Measurements from ENCODE around the gene TM7SF3. TPM values are rescaled to one million over a fixed set of nuclear protein-coding genes. Genes with fewer than 3 reads are reported as not detected.
"Not testable (repeated sequence)": the region's sequence is repeated elsewhere in the genome, so short reads cannot be mapped to it uniquely, and the experiment has no call there.

The TM7SF3 gene, protein sequence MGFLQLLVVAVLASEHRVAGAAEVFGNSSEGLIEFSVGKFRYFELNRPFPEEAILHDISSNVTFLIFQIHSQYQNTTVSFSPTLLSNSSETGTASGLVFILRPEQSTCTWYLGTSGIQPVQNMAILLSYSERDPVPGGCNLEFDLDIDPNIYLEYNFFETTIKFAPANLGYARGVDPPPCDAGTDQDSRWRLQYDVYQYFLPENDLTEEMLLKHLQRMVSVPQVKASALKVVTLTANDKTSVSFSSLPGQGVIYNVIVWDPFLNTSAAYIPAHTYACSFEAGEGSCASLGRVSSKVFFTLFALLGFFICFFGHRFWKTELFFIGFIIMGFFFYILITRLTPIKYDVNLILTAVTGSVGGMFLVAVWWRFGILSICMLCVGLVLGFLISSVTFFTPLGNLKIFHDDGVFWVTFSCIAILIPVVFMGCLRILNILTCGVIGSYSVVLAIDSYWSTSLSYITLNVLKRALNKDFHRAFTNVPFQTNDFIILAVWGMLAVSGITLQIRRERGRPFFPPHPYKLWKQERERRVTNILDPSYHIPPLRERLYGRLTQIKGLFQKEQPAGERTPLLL
- 39.8 and 45.4 TPM in 2 replicates for total RNA-seq (2012; rRNA removed)

DNA sequence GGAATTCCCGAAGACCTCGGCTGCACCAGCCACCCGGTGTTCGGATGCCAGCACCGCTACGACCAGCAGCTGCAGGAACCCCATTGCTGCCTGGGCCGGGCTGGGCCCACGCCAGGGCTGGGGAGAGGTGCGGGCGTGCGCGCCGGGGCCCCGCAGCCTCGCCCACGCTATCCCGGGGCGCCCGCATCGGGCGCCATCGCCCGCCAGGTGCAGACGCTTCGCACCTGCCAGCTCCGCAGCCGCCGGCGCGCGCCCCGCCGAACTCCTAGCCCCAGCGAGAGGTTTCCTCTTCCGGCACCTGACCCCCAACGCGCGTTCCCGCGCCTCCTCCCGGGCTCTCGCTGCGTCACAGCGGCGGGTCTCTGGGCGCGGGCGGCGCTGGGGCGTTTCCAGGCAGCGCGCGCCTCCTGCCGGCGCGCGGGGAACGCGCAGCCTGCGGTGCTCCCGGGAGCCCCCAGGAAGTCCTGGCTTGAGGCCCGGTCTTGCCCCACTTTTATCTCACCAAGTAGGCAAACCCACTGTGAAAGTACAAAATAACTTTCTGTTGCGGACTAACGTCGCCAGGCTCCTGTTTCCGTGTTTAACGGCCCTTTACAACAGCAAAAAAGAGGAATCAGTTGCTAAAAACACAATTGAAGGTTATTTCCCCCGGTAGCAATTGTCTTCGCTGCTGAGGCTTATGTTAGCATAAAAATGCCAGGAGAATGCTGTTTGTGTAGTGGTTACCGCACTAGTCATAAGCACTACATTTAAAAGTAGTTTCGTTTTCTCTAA is at the start of gene TM7SF3:
TM7SF3 (minus strand) TSS at position 300 of the 774 bp plus-strand sequence; CDS start at position 84, 216 bp downstream.
- no peaks in the 10 kb centered on the region for H3K27me3 ChIP-seq (ENCODE audit: control insufficient read depth, insufficient read depth, low read length)
- H3K4me1 ChIP-seq (ENCODE audit: control insufficient read depth, insufficient read depth, low read length): peaks cover 19% of the 10 kb centered on the region
- peak within 1 kb of the TSS; percentile 78 for H3K4me3 ChIP-seq (ENCODE audit: low read length)
- no peaks in the 10 kb centered on the region for H3K9me3 ChIP-seq (replicated peaks; ENCODE audit: low read length)
- H3K4me2 ChIP-seq (ENCODE audit: low read length): peak within 1 kb of the TSS; percentile 88
- no peaks in the 10 kb centered on the region for H3K36me3 ChIP-seq (ENCODE audit: insufficient read depth, low read length)
- H3K9ac ChIP-seq (ENCODE audit: low read depth, low read length): peak within 1 kb of the TSS; percentile 79

DNA sequence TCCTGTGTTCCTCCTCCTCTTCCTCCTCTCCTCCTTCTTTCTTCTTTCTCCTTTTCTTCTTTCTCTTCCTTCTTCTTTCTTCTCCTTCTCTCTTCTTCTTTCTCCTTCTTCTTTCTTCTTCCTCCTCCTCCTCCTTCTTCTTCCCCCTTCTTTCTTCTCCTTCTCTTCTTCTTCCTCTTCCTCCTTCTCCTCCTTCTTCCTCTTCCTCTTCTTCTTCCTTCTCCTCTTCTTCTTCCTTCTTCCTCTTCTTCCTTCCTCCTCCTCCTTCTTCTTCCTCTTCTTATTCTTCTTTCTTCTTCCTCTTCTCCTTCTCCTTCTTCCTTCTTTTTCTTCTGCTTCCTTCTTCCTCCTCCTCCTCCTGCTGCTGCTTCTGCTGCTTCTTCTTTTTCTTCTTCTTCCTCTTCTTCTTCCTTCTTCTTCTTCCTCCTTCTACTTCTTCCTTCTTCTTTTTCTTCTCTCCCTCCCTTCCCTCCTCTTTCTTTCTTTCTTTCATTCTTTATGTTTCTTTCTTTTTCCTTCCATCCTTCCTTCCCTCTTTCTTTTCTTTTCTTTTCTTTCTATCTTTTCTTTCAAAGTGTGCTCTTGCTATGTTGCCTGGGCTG is 49.2 kb upstream of the TM7SF3 start:
- no peaks in the 10 kb centered on the region for H3K9me3 ChIP-seq (replicated peaks; ENCODE audit: low read length)
- no peaks in the 10 kb centered on the region for H3K4me1 ChIP-seq (ENCODE audit: control insufficient read depth, insufficient read depth, low read length)
- H3K9ac ChIP-seq (ENCODE audit: low read depth, low read length): no peak overlapping the region
- no peaks in the 10 kb centered on the region for H3K27me3 ChIP-seq (ENCODE audit: control insufficient read depth, insufficient read depth, low read length)
- no peak overlapping the region for H3K4me2 ChIP-seq (ENCODE audit: low read length)
- H3K4me3 ChIP-seq (ENCODE audit: low read length): no peak overlapping the region
- H3K36me3 ChIP-seq (ENCODE audit: insufficient read depth, low read length): no peaks in the 10 kb centered on the region

DNA sequence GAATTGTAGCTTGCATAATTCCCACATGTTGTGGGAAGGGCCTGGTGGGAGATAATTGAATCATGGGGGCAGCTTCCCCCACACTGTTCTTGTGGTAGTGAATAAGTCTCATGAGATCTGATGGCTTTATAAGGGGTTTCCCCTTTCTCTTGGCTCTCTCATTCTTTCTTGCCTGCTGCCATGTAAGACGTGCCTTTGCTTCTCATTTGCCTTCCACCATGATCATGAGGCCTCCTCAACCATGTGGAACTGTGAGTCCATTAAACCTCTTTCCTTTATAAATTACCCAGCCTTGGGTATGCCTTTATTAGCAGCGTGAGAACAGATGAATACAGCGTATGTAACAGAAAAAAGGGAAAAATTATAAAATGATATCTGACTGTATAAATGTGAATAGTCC is 47.1 kb upstream of the TM7SF3 start:
- no peaks in the 10 kb centered on the region for H3K9me3 ChIP-seq (replicated peaks; ENCODE audit: low read length)
- no peaks in the 10 kb centered on the region for H3K27me3 ChIP-seq (ENCODE audit: control insufficient read depth, insufficient read depth, low read length)
- no peaks in the 10 kb centered on the region for H3K4me1 ChIP-seq (ENCODE audit: control insufficient read depth, insufficient read depth, low read length)
- no peak overlapping the region for H3K4me2 ChIP-seq (ENCODE audit: low read length)
- no peak overlapping the region for H3K9ac ChIP-seq (ENCODE audit: low read depth, low read length)
- no peaks in the 10 kb centered on the region for H3K36me3 ChIP-seq (ENCODE audit: insufficient read depth, low read length)
- no peak overlapping the region for H3K4me3 ChIP-seq (ENCODE audit: low read length)

DNA sequence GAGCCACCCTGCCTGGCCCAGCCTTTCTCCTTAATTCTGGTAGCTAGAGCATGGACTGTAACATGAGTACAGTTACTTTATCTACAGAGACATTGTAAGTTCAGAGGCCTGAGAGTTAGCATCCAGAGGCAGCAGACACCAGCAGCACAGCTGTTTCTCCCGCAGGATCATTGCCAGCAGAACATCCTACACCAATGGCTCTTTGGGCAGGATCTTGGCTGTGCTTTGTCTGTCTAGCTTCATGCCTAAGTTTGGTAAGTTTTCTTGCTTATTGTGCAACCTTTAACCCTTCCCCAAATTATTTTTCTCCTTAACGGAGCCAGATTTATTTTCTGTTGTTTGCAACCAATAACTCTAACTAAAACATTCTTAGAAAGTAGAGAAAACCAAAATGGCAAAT is 46.6 kb upstream of the TM7SF3 start:
- Histone ChIP-seq H3K9me3 (replicated peaks; ENCODE audit: low read length) (no peaks in the 10 kb centered on the region), H3K36me3 (ENCODE audit: insufficient read depth, low read length) (no peaks in the 10 kb centered on the region), H3K9ac (ENCODE audit: low read depth, low read length) (no peak overlapping the region), H3K4me1 (ENCODE audit: control insufficient read depth, insufficient read depth, low read length) (no peaks in the 10 kb centered on the region), H3K4me3 (ENCODE audit: low read length) (no peak overlapping the region), H3K27me3 (ENCODE audit: control insufficient read depth, insufficient read depth, low read length) (no peaks in the 10 kb centered on the region), H3K4me2 (ENCODE audit: low read length) (no peak overlapping the region)

DNA sequence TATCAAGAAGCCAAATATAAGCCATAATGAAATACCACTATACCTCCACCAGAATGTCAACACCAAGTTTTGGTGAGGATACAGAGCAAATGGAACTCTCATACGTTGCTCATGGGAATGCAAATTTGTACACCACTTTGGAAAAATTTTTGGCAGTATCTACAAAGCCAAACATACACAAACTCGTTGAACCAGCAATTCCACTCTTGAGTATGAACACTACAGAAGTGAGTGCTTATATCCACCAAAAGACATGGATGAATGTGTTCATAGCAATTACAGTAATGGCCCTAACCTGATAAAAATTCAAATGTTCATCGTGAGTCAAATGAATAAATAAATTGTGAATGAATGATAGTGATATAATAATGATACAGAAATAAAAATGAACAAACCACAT is 43.4 kb upstream of the TM7SF3 start:
- Histone ChIP-seq H3K4me1 (ENCODE audit: control insufficient read depth, insufficient read depth, low read length) (no peaks in the 10 kb centered on the region), H3K36me3 (ENCODE audit: insufficient read depth, low read length) (no peaks in the 10 kb centered on the region), H3K27me3 (ENCODE audit: control insufficient read depth, insufficient read depth, low read length) (no peaks in the 10 kb centered on the region), H3K4me3 (ENCODE audit: low read length) (no peak overlapping the region), H3K9me3 (replicated peaks; ENCODE audit: low read length) (no peaks in the 10 kb centered on the region), H3K9ac (ENCODE audit: low read depth, low read length) (no peak overlapping the region), H3K4me2 (ENCODE audit: low read length) (no peak overlapping the region)

DNA sequence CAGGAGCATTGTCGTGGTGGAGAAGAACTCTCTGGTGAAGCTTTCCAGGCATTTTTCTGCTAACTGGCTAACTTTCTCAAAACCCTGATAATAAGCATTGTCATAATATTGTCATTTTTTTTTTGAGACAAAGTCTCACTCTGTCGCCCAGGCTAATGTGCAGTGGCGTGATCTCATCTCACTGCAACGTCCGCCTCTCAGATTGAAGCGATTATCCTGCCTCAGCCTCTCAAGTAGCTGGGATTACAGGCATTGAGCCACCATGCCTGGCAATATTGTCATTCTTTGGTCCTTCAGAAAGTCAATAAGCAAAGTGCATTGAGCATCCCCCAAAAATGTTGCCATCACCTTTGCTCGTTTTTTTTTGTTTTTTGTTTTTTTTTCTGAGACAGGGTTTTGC is 41.8 kb upstream of the TM7SF3 start:
- Histone ChIP-seq H3K9ac (ENCODE audit: low read depth, low read length) (no peak overlapping the region), H3K4me3 (ENCODE audit: low read length) (no peak overlapping the region), H3K4me1 (ENCODE audit: control insufficient read depth, insufficient read depth, low read length) (no peaks in the 10 kb centered on the region), H3K4me2 (ENCODE audit: low read length) (no peak overlapping the region), H3K9me3 (replicated peaks; ENCODE audit: low read length) (no peaks in the 10 kb centered on the region), H3K27me3 (ENCODE audit: control insufficient read depth, insufficient read depth, low read length) (no peaks in the 10 kb centered on the region), H3K36me3 (ENCODE audit: insufficient read depth, low read length) (no peaks in the 10 kb centered on the region)

DNA sequence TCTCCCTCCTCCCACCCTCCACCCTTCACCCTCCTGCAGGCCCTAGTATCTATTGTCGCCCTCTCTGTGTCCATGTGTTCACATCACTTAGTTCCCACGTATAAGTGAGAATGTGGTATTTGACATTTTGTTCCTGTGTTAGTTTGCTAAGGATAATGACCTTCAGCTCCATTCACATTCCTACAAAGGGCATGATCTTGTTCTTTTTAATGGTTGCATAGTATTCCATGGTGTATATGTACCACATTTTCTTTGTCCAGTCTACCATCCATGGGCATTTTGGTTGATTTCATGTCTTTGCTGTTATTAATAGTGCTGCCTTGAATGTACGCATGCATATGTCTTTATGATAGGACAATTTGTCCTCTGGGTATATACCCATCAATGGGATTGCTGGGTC is 38.6 kb upstream of the TM7SF3 start:
- Histone ChIP-seq H3K4me1 (ENCODE audit: control insufficient read depth, insufficient read depth, low read length) (peaks cover 9% of the 10 kb centered on the region), H3K9me3 (replicated peaks; ENCODE audit: low read length) (no peaks in the 10 kb centered on the region), H3K4me3 (ENCODE audit: low read length) (no peak overlapping the region), H3K9ac (ENCODE audit: low read depth, low read length) (no peak overlapping the region), H3K27me3 (ENCODE audit: control insufficient read depth, insufficient read depth, low read length) (no peaks in the 10 kb centered on the region), H3K36me3 (ENCODE audit: insufficient read depth, low read length) (no peaks in the 10 kb centered on the region), H3K4me2 (ENCODE audit: low read length) (no peak overlapping the region)

DNA sequence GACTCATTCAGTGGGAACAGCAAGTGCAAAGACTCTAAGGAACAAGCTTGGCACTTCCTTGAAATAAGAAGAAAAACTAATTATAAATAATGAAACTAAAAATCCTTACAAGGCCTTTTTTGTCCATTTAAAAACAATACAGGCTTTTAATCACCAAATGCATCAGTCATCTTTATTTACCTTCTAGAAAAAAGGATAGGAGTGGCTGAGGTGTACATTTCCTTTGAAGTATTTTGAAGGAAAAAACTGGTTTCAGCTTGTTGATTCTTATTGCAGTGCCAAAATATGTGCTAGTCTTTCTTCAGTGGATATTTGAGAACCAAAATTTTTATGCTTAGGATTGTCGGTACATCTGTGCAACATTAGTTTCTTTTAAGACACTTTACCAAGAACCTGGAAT is 38.0 kb upstream of the TM7SF3 start:
- Histone ChIP-seq H3K4me1 (ENCODE audit: control insufficient read depth, insufficient read depth, low read length) (peaks cover 9% of the 10 kb centered on the region), H3K9me3 (replicated peaks; ENCODE audit: low read length) (no peaks in the 10 kb centered on the region), H3K4me3 (ENCODE audit: low read length) (no peak overlapping the region), H3K9ac (ENCODE audit: low read depth, low read length) (no peak overlapping the region), H3K36me3 (ENCODE audit: insufficient read depth, low read length) (no peaks in the 10 kb centered on the region), H3K4me2 (ENCODE audit: low read length) (no peak overlapping the region), H3K27me3 (ENCODE audit: control insufficient read depth, insufficient read depth, low read length) (no peaks in the 10 kb centered on the region)

DNA sequence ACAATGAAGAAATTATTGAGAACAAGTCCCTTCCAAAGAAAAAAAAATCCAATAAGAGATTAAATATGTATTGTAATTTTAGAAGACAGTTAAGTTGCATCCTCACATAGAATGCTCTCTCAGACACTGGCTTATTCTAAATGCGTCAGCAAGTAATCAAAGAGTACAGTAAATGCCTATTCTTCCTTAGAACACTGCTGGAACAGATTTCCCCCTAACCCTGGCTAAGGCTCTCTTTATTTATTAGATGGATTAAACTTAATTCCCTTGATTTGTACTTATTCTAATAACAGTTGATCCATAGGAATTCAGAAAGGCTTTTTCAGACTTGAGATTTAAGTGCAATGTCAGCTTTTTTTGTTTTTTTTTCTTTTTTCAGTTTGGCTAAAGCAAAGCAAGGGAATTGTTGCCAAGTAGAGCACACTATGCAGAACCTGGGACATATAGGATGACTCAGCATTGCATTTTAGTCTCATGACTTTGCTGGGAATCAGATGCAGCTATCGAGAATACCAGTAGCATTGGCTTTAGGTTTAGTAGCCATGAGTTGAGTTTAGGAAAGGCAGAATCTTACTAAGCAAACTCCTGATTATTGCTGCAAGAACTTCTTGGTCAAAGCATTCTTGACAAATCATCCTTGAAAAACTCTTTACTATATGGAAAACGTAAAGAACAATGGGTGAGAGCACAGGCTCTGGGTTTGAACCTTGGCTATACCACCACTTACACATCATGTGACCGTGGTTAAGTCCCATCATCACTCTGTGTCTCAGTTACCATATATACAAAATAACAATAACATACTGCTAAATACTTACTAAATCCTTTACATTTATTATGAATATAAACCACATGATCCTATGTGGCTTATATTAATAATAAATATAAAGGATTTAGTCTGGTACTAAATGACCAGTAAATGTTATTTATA is 34.9 kb upstream of the TM7SF3 start:
- no peaks in the 10 kb centered on the region for H3K27me3 ChIP-seq (ENCODE audit: control insufficient read depth, insufficient read depth, low read length)
- H3K9ac ChIP-seq (ENCODE audit: low read depth, low read length): no peak overlapping the region

DNA sequence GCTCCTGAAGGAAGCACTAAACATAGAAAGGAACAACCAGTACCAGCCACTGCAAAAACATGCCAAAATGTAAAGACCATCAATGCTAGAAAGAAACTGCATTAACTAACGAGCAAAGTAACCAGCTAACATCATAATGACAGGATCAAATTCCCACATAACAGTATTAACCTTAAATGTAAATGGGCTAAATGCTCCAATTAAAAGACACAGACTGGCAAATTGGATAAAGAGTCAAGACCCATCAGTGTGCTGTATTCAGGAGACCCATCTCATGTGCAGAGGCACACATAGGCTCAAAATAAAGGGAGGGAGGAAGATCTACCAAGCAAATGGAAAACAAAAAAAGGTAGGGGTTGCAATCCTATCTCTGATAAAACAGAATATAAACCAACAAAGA is 27.8 kb upstream of the TM7SF3 start:
- H3K4me3 ChIP-seq (ENCODE audit: low read length); H3K27me3 ChIP-seq (ENCODE audit: control insufficient read depth, insufficient read depth, low read length); H3K4me1 ChIP-seq (ENCODE audit: control insufficient read depth, insufficient read depth, low read length); H3K4me2 ChIP-seq (ENCODE audit: low read length); H3K9me3 ChIP-seq (replicated peaks; ENCODE audit: low read length); H3K36me3 ChIP-seq (ENCODE audit: insufficient read depth, low read length); H3K9ac ChIP-seq (ENCODE audit: low read depth, low read length): not testable (repeated sequence)

More for the DNA sequence above, 34.9 kb upstream of the TM7SF3 start:
- Histone ChIP-seq H3K9me3 (replicated peaks; ENCODE audit: low read length) (no peaks in the 10 kb centered on the region), H3K4me3 (ENCODE audit: low read length) (no peak overlapping the region), H3K36me3 (ENCODE audit: insufficient read depth, low read length) (no peaks in the 10 kb centered on the region), H3K4me2 (ENCODE audit: low read length) (no peak overlapping the region), H3K4me1 (ENCODE audit: control insufficient read depth, insufficient read depth, low read length) (peaks cover 9% of the 10 kb centered on the region)
